ENCODE measurements around the gene ANKMY2.

ANKMY2 gene

GRCh38 chr7:16646472-16647072 lies 1.0 kb upstream of the ANKMY2 start:
- no peak overlapping the region for H3K27ac ChIP-seq (ENCODE audit: low read depth, low read length)

GRCh38 chr7:16644636-16645592 lies 640 bp downstream of the ANKMY2 start:
- WGBS (ENCODE audit: extremely low coverage, insufficient coverage, low lambda C conversion rate) = no CpG with 5 or more reads among the region's 57 CpGs
- Histone ChIP-seq H2BK15ac (replicated peaks; ENCODE audit: low read depth) (no peak overlapping the region), H2BK120ac (ENCODE audit: low read depth, low read length) (no peak overlapping the region), H4K5ac (ENCODE audit: low read length) (no peak overlapping the region), H3K4me2 (ENCODE audit: low read length) (peak overlapping the region; percentile 87), H3K4ac (ENCODE audit: low read depth, low read length) (peak overlapping the region; percentile 57), H3K9ac (ENCODE audit: low read length) (peak overlapping the region; percentile 90), H3K27ac (ENCODE audit: low read depth, low read length) (peak overlapping the region; percentile 92), H3K4me3 (ENCODE audit: low read length) (peak overlapping the region; percentile 93), H3K23ac (ENCODE audit: low read length) (no peak overlapping the region), H4K8ac (ENCODE audit: low read depth, low read length) (no peak overlapping the region), H2AK5ac (ENCODE audit: low read length) (no peak overlapping the region), H2BK5ac (ENCODE audit: low read length) (no peak overlapping the region), H3K79me1 (ENCODE audit: low read length) (peaks cover 13% of the 10 kb centered on the region), H3K79me2 (ENCODE audit: control insufficient read depth, insufficient read depth, low read length) (peaks cover 40% of the 10 kb centered on the region), H3K18ac (ENCODE audit: low read length) (peak overlapping the region; percentile 25), H3K36me3 (ENCODE audit: control insufficient read depth, insufficient read depth, low read length) (no peaks in the 10 kb centered on the region), H3K27me3 (ENCODE audit: insufficient read depth, low read length, poor library complexity) (no peaks in the 10 kb centered on the region), H3K4me1 (ENCODE audit: control insufficient read depth, low read depth, low read length) (peaks cover 7% of the 10 kb centered on the region), H3K56ac (ENCODE audit: low read length) (peak overlapping the region; percentile 92)
- DNase-seq = no peak

More at GRCh38 chr7:16646472-16647072, 1.0 kb upstream of the ANKMY2 start:
- H2BK5ac ChIP-seq (ENCODE audit: low read length) = no peak overlapping the region
- H4K5ac ChIP-seq (ENCODE audit: low read length) = no peak overlapping the region
- H3K4ac ChIP-seq (ENCODE audit: low read depth, low read length) = peak overlapping the region; percentile 56
- H3K79me2 ChIP-seq (ENCODE audit: control insufficient read depth, insufficient read depth, low read length) = peaks cover 50% of the 10 kb centered on the region
- H2AK5ac ChIP-seq (ENCODE audit: low read length) = no peak overlapping the region
- DNase-seq = peak; percentile 32
- peaks cover 7% of the 10 kb centered on the region for H3K4me1 ChIP-seq (ENCODE audit: control insufficient read depth, low read depth, low read length)
- H4K8ac ChIP-seq (ENCODE audit: low read depth, low read length) = no peak overlapping the region
- H3K4me3 ChIP-seq (ENCODE audit: low read length) = peak overlapping the region; percentile 92
- H3K56ac ChIP-seq (ENCODE audit: low read length) = peak overlapping the region; percentile 100
- no peak overlapping the region for H2BK120ac ChIP-seq (ENCODE audit: low read depth, low read length)
- peak overlapping the region; percentile 73 for H3K4me2 ChIP-seq (ENCODE audit: low read length)
- H2BK15ac ChIP-seq (replicated peaks; ENCODE audit: low read depth) = no peak overlapping the region
- no CpG with 5 or more reads among the region's 29 CpGs for WGBS (ENCODE audit: extremely low coverage, insufficient coverage, low lambda C conversion rate)
- H3K27me3 ChIP-seq (ENCODE audit: insufficient read depth, low read length, poor library complexity) = no peaks in the 10 kb centered on the region
- H3K79me1 ChIP-seq (ENCODE audit: low read length) = peaks cover 13% of the 10 kb centered on the region
- no peaks in the 10 kb centered on the region for H3K36me3 ChIP-seq (ENCODE audit: control insufficient read depth, insufficient read depth, low read length)
- peak overlapping the region; percentile 59 for H3K23ac ChIP-seq (ENCODE audit: low read length)
- peak overlapping the region; percentile 83 for H3K9ac ChIP-seq (ENCODE audit: low read length)
- peak overlapping the region; percentile 2 for H3K18ac ChIP-seq (ENCODE audit: low read length)

- peaks cover 37% of the 10 kb centered on the region for H3K79me2 ChIP-seq (ENCODE audit: control insufficient read depth, insufficient read depth, low read length)
- no peaks in the 10 kb centered on the region for H3K36me3 ChIP-seq (ENCODE audit: control insufficient read depth, insufficient read depth, low read length)
- WGBS (ENCODE audit: extremely low coverage, insufficient coverage, low lambda C conversion rate) = no CpG with 5 or more reads among the region's 4 CpGs
- no peak overlapping the region for H3K4me3 ChIP-seq (ENCODE audit: low read length)
- H3K4ac ChIP-seq (ENCODE audit: low read depth, low read length) = no peak overlapping the region
- peak overlapping the region; percentile 90 for H3K9ac ChIP-seq (ENCODE audit: low read length)
- no peak overlapping the region for H2BK120ac ChIP-seq (ENCODE audit: low read depth, low read length)
- peak overlapping the region; percentile 87 for H3K4me2 ChIP-seq (ENCODE audit: low read length)
- no peak overlapping the region for H4K5ac ChIP-seq (ENCODE audit: low read length)
- H3K79me1 ChIP-seq (ENCODE audit: low read length) = peaks cover 13% of the 10 kb centered on the region
- H4K8ac ChIP-seq (ENCODE audit: low read depth, low read length) = no peak overlapping the region
- no peak overlapping the region for H2AK5ac ChIP-seq (ENCODE audit: low read length)
- H3K18ac ChIP-seq (ENCODE audit: low read length) = no peak overlapping the region
- H3K27ac ChIP-seq (ENCODE audit: low read depth, low read length) = no peak overlapping the region
- no peaks in the 10 kb centered on the region for H3K27me3 ChIP-seq (ENCODE audit: insufficient read depth, low read length, poor library complexity)
- no peak for DNase-seq
- peaks cover 7% of the 10 kb centered on the region for H3K4me1 ChIP-seq (ENCODE audit: control insufficient read depth, low read depth, low read length)
- H3K23ac ChIP-seq (ENCODE audit: low read length) = no peak overlapping the region
- no peak overlapping the region for H2BK5ac ChIP-seq (ENCODE audit: low read length)
- peak overlapping the region; percentile 54 for H3K56ac ChIP-seq (ENCODE audit: low read length)
- no peak overlapping the region for H2BK15ac ChIP-seq (replicated peaks; ENCODE audit: low read depth)
Observed at GRCh38 chr7:16644157-16644556, 1.4 kb downstream of the ANKMY2 start.

- Histone ChIP-seq H4K5ac (ENCODE audit: low read length) (no peak overlapping the region), H3K4me2 (ENCODE audit: low read length) (no peak overlapping the region), H2AK5ac (ENCODE audit: low read length) (no peak overlapping the region), H3K4ac (ENCODE audit: low read depth, low read length) (no peak overlapping the region), H3K9ac (ENCODE audit: low read length) (no peak overlapping the region), H3K36me3 (ENCODE audit: control insufficient read depth, insufficient read depth, low read length) (no peaks in the 10 kb centered on the region), H2BK15ac (replicated peaks; ENCODE audit: low read depth) (peak overlapping the region; percentile 57), H3K79me2 (ENCODE audit: control insufficient read depth, insufficient read depth, low read length) (peaks cover 1% of the 10 kb centered on the region), H4K8ac (ENCODE audit: low read depth, low read length) (no peak overlapping the region), H2BK120ac (ENCODE audit: low read depth, low read length) (peak overlapping the region; percentile 88), H3K27me3 (ENCODE audit: insufficient read depth, low read length, poor library complexity) (no peaks in the 10 kb centered on the region), H3K4me1 (ENCODE audit: control insufficient read depth, low read depth, low read length) (peaks cover 8% of the 10 kb centered on the region), H3K18ac (ENCODE audit: low read length) (peak overlapping the region; percentile 84), H2BK5ac (ENCODE audit: low read length) (no peak overlapping the region), H3K27ac (ENCODE audit: low read depth, low read length) (peak overlapping the region; percentile 43), H3K23ac (ENCODE audit: low read length) (no peak overlapping the region), H3K79me1 (ENCODE audit: low read length) (peaks cover 2% of the 10 kb centered on the region), H3K4me3 (ENCODE audit: low read length) (no peak overlapping the region), H3K56ac (ENCODE audit: low read length) (no peak overlapping the region)
- DNase-seq = peak; percentile 69
- no CpG with 5 or more reads among the region's 7 CpGs for WGBS (ENCODE audit: extremely low coverage, insufficient coverage, low lambda C conversion rate)
Observed at GRCh38 chr7:16638282-16639280, 7.0 kb downstream of the ANKMY2 start.

DNA sequence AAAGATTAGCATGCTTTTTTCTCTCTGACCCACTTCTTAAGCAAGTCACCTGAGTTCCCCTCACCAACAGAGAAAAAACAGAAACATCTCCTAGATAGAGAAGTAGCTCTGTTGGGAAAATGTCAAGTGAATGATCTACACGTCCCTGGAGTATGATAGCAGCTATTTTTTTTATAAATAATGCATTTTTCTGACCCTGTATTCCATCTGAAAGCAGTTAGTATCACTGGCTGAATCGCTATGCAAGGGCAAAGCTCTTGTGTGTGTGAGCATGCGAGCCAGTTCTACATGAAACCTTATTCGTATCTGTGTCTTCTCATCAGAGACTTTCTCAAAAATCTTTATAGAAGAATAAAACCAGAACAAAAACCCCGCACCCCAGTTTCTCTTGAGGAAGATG lies 8.2 kb downstream of the ANKMY2 start:
- Histone ChIP-seq H3K79me1 (ENCODE audit: low read length) (no peaks in the 10 kb centered on the region), H3K4me2 (ENCODE audit: low read length) (no peak overlapping the region), H3K27ac (ENCODE audit: low read depth, low read length) (no peak overlapping the region), H2BK120ac (ENCODE audit: low read depth, low read length) (no peak overlapping the region), H3K56ac (ENCODE audit: low read length) (no peak overlapping the region), H4K8ac (ENCODE audit: low read depth, low read length) (no peak overlapping the region), H2AK5ac (ENCODE audit: low read length) (no peak overlapping the region), H3K27me3 (ENCODE audit: insufficient read depth, low read length, poor library complexity) (no peaks in the 10 kb centered on the region), H4K5ac (ENCODE audit: low read length) (no peak overlapping the region), H3K9ac (ENCODE audit: low read length) (no peak overlapping the region), H3K4me1 (ENCODE audit: control insufficient read depth, low read depth, low read length) (peaks cover 8% of the 10 kb centered on the region), H3K23ac (ENCODE audit: low read length) (no peak overlapping the region), H3K18ac (ENCODE audit: low read length) (no peak overlapping the region), H3K4me3 (ENCODE audit: low read length) (no peak overlapping the region), H3K36me3 (ENCODE audit: control insufficient read depth, insufficient read depth, low read length) (no peaks in the 10 kb centered on the region), H3K4ac (ENCODE audit: low read depth, low read length) (no peak overlapping the region), H3K79me2 (ENCODE audit: control insufficient read depth, insufficient read depth, low read length) (no peaks in the 10 kb centered on the region), H2BK5ac (ENCODE audit: low read length) (no peak overlapping the region), H2BK15ac (replicated peaks; ENCODE audit: low read depth) (peak overlapping the region; percentile 74)
- no CpG with 5 or more reads among the region's 5 CpGs for WGBS (ENCODE audit: extremely low coverage, insufficient coverage, low lambda C conversion rate)
- DNase-seq = no peak
